ENCODE measurements around the gene SLC35A3.
"Not testable (repeated sequence)": the region's sequence is repeated elsewhere in the genome, so short reads cannot be mapped to it uniquely, and the experiment has no call there.

The SLC35A3 gene

GRCh38 chr1:99969729-99970621 is at the start of gene SLC35A3:
Gene SLC35A3, plus strand, starts transcription at chr1:99969996. Its CDS starts 23,559 bp downstream, at chr1:99993555.
- in situ Hi-C loops (cut with HindIII; ENCODE audit: low pct_ligation_motif_present, low pct_unique_long_range_greater_than_20kb, low sequenced_read_pairs): no loop called here
- DNase-seq: peak; percentile 69

DNA sequence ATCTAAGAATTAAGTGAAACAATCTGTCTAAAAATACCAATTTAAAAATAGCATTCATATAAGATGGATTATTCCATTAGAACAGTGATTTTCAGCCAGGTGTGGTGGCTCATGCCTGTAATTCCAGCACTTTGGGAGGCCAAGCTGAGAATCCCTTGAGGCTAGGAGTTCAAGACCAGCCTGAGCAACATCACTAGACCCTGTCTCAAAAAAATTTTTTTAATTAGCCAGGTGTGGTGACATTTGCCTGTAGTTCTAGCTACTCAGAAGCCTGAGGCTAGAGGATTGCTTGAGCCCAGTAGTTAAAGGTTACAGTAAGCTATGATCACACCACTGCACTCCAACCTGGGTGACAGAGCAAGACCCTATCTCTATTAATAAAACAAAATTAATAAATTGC is 35.0 kb upstream of the SLC35A3 start:
- in situ Hi-C loops (cut with HindIII; ENCODE audit: low pct_ligation_motif_present, low pct_unique_long_range_greater_than_20kb, low sequenced_read_pairs): no loop called here
- DNase-seq: no peak

- DNase-seq: no peak
- in situ Hi-C loops (cut with HindIII; ENCODE audit: low pct_ligation_motif_present, low pct_unique_long_range_greater_than_20kb, low sequenced_read_pairs): no loop called here
Observed at GRCh38 chr1:99935534-99935933, 34.3 kb upstream of the SLC35A3 start.

DNA sequence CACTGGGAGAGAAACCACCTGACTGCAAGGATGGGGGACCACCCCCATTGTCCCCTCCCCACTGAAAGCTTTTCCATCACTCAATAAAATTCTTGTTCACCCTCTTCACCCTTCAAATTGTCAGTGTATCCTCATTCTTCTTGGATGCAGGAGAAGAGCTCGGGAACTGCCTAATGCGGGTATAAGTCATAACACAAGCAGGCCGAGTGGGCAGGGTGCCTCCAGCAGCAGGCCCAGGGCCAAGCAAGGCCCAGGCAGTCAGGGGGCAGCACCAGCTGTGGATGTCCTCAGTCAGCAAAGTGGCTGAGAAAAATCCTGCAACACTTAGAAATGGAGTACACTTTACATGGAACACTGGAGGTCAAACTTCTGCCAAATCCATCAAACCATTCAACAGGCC is 33.7 kb upstream of the SLC35A3 start:
- in situ Hi-C loops (cut with HindIII; ENCODE audit: low pct_ligation_motif_present, low pct_unique_long_range_greater_than_20kb, low sequenced_read_pairs): no loop called here

GRCh38 chr1:99942723-99943122 is 27.1 kb upstream of the SLC35A3 start:
- no peak for DNase-seq
- in situ Hi-C loops (cut with HindIII; ENCODE audit: low pct_ligation_motif_present, low pct_unique_long_range_greater_than_20kb, low sequenced_read_pairs): no loop called here

More for the DNA sequence above, 33.7 kb upstream of the SLC35A3 start:
- DNase-seq: no peak

DNA sequence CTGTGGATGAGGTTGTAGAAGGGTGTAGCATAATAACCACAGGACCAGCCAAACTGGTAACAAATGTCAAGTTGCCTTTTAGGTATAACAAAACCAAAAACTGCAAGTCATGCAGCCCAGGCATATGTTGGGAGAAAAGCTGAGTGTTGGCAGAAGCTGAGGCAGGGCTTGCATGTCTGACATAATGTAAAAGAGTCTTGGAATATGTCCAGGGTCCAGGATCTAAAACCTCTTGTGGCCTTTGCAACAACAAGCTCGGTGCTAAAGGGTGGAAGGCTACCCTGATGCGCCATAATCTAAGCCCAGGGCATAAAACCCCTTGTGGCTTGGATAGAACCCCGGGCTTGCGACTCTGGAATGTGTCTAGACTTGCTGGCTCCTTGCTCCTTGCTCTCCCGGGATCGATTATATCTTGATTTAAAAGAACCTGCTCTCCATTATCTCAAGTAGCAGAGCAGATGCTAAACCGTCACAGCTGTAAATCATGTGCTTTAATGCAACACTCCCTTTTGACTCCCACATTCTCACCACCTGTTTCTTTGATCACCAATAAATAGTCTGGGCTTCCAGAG is 26.5 kb upstream of the SLC35A3 start:
- DNase-seq: no peak
- in situ Hi-C loops (cut with HindIII; ENCODE audit: low pct_ligation_motif_present, low pct_unique_long_range_greater_than_20kb, low sequenced_read_pairs): no loop called here

- no peak for DNase-seq
- in situ Hi-C loops (cut with HindIII; ENCODE audit: low pct_ligation_motif_present, low pct_unique_long_range_greater_than_20kb, low sequenced_read_pairs): no loop called here
Observed at GRCh38 chr1:99944192-99944591, 25.6 kb upstream of the SLC35A3 start.

GRCh38 chr1:99945174-99945573 is 24.6 kb upstream of the SLC35A3 start:
- no peak for DNase-seq
- in situ Hi-C loops (cut with HindIII; ENCODE audit: low pct_ligation_motif_present, low pct_unique_long_range_greater_than_20kb, low sequenced_read_pairs): no loop called here

GRCh38 chr1:99950486-99950885 is 19.3 kb upstream of the SLC35A3 start:
- in situ Hi-C loops (cut with HindIII; ENCODE audit: low pct_ligation_motif_present, low pct_unique_long_range_greater_than_20kb, low sequenced_read_pairs): no loop called here
- DNase-seq: no peak

DNA sequence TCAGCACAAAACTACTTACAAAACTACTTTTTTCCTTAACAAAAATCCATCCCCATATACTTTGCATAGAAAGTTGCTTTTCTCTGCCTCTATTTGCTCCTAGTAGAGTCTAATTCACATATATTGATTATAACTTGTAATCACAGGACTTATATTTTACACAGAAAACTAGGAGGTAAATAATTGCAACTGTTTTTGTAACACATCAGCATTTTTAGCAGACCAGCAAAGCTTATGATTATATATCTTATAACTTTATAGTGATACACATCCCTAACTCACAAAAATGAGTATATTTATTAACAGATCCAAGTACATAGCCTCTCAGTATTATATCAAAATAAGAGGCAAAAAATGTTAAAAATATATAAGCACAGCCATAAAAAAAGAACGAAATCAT is 17.3 kb upstream of the SLC35A3 start:
- no peak for DNase-seq
- in situ Hi-C loops (cut with HindIII; ENCODE audit: low pct_ligation_motif_present, low pct_unique_long_range_greater_than_20kb, low sequenced_read_pairs): no loop called here

DNA sequence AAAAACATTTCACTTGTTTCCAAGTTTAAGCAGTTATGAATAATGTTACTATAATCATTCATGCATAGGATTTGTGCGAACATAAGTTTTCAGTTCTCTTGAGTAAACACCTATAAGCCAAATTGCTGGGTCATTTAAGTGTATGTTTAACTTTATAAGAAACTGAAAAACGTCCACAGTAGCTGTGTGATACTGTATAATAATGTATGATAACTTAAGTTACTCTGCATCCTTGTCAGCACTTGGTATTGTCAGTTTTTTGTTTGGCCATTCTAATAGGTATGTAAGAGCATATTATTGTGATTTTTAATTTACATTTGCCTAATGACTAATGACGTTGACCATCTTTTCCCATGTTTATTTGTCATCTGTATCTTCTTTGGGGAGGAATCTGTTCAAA is 14.4 kb upstream of the SLC35A3 start:
- DNase-seq: no peak

GRCh38 chr1:99956755-99957154 is 13.0 kb upstream of the SLC35A3 start:
- no peak for DNase-seq
- in situ Hi-C loops (cut with HindIII; ENCODE audit: low pct_ligation_motif_present, low pct_unique_long_range_greater_than_20kb, low sequenced_read_pairs): no loop called here

More for the DNA sequence above, 14.4 kb upstream of the SLC35A3 start:
- in situ Hi-C loops (cut with HindIII; ENCODE audit: low pct_ligation_motif_present, low pct_unique_long_range_greater_than_20kb, low sequenced_read_pairs): no loop called here

- in situ Hi-C loops (cut with HindIII; ENCODE audit: low pct_ligation_motif_present, low pct_unique_long_range_greater_than_20kb, low sequenced_read_pairs): no loop called here
- no peak for DNase-seq
Observed at GRCh38 chr1:99957818-99958217, 12.0 kb upstream of the SLC35A3 start.

GRCh38 chr1:99959189-99959705 is 10.5 kb upstream of the SLC35A3 start:
- in situ Hi-C loops (cut with HindIII; ENCODE audit: low pct_ligation_motif_present, low pct_unique_long_range_greater_than_20kb, low sequenced_read_pairs); DNase-seq: not testable (repeated sequence)

DNA sequence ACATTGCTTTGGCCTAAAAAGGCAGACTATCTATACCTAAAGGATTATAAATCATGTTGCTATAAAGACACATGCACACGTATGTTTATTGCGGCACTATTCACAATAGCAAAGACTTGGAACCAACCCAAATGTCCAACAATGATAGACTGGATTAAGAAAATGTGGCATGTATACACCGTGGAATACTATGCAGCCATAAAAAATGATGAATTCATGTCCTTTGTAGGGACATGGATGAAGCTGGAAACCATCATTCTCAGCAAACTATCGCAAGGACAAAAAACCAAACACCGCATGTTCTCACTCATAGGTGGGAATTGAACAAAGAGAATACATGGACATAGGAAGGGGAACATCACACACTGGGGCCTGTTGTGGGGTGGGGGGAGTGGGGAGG is 9.5 kb upstream of the SLC35A3 start:
- in situ Hi-C loops (cut with HindIII; ENCODE audit: low pct_ligation_motif_present, low pct_unique_long_range_greater_than_20kb, low sequenced_read_pairs); DNase-seq: not testable (repeated sequence)

DNA sequence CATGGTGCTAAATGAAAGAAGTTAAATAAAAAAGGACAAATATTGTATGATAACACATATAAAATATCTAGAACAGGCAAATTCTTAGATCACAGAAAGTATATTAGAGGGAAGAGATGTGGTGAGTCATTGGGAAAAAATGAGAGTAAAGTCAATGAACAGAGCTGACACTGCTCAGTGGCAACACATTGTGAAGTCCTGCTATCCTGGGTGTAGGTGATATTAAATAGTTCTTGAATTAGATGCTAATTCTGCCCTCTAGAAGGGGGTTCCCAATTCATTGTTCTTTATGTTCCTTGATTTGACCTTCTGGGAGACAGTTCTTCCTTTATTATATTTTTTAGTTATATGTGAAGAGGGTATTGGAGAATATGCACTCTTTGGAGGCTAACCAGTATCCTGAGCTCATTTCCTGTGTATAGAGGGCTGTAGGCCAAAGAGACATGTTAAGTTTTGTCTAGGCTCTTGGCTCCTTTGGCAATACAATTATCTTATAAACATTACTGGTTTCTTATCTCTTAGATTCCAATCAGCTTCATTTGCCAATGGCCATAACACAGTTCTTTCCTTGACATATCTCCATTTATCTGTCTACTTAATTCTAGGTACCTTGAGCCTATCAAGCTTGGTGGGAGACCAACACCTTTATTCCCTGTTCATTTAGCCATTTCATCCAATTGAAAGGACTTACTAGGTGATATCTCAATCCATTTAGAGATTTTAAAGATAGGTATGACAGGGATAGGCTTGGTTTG is 6.6 kb upstream of the SLC35A3 start:
- DNase-seq: no peak
- in situ Hi-C loops (cut with HindIII; ENCODE audit: low pct_ligation_motif_present, low pct_unique_long_range_greater_than_20kb, low sequenced_read_pairs): no loop called here

- DNase-seq: no peak
Observed at GRCh38 chr1:99964806-99965205, 5.0 kb upstream of the SLC35A3 start.

DNA sequence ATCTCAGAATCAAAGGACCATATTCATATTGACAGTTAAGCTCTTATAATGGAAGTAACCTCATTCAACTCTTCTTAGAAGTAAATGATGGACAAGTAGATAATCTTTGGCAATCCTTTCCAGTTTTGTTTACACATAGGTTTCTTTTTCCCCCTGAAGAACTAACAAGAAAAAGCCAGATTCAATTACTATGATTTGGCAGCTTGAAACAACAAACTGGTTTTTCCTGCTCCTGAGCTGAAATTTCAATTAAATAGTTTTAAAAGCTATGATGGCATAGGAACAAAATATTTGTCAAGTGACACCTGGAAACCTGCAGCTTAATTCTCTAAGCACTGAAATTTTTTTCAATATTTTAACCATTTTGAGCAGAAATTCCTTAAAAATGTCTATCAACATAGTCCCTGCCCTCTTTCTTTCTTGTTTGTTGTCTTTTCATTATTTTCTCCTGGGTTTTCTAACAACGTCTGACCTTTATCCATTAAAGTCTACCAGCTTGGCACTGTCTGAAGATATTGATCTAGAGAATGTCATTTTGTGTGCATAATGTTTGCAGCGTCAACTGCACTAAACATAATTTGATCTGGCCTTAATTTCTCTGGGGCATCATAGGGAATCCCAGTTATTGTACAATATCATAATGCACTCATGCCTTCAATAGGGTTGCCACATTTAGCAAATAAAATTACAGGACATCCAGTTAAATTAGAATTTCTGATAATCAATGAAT is 4.0 kb upstream of the SLC35A3 start:
- in situ Hi-C loops (cut with HindIII; ENCODE audit: low pct_ligation_motif_present, low pct_unique_long_range_greater_than_20kb, low sequenced_read_pairs): no loop called here
- no peak for DNase-seq

More at GRCh38 chr1:99964806-99965205, 5.0 kb upstream of the SLC35A3 start:
- in situ Hi-C loops (cut with HindIII; ENCODE audit: low pct_ligation_motif_present, low pct_unique_long_range_greater_than_20kb, low sequenced_read_pairs): no loop called here

Measured in ACHN (cell line).